ENCODE results near the gene VPS18. TPM values are rescaled to one million over a fixed set of nuclear protein-coding genes. Genes with fewer than 3 reads are reported as not detected.

Gene VPS18
- total and polyA plus RNA-seq, 4 donors: 3.4 to 15.3 (median 10.3) TPM

GRCh38 chr15:40854161-40854560 is 40.1 kb upstream of the VPS18 start:
- Histone ChIP-seq H3K9me3 (ENCODE audit: control insufficient read depth in 4 of 4, low read length in 3 of 4) (no peaks in the 10 kb centered on the region), H3K27ac (ENCODE audit: low read depth in 1 of 2, low read length in 2 of 2) (no peak overlapping the region), H3K27me3 (ENCODE audit: control insufficient read depth in 4 of 4, insufficient read depth in 4 of 4, low read length in 3 of 4) (no peaks in the 10 kb centered on the region), H3K4me1 (ENCODE audit: control insufficient read depth in 4 of 4, insufficient read depth in 4 of 4, low read length in 3 of 4) (peaks cover 0 to 6% (median under 1%) of the 10 kb centered on the region in 4 donors), H3K36me3 (ENCODE audit: control insufficient read depth in 4 of 4, insufficient read depth in 3 of 4, low read depth in 1 of 4, low read length in 3 of 4) (no peaks in the 10 kb centered on the region), H3K9ac (ENCODE audit: low read depth in 1 of 2, low read length in 2 of 2) (no peak overlapping the region), H3K4me3 (ENCODE audit: low read depth in 1 of 3, low read length in 3 of 3) (no peak overlapping the region)
- no peak for DNase-seq (ENCODE audit: low spot score)
- WGBS: 82% methylated on average over 10 of the region's 10 CpGs
- TF ChIP-seq JUND (IDR thresholded peaks at IDR 0.05): no peak
- TF ChIP-seq EGR1 (IDR thresholded peaks at IDR 0.05; ENCODE audit: low read depth in 2 of 2): no peak
- no peak for TF ChIP-seq HNF4G (IDR thresholded peaks at IDR 0.05)
- TF ChIP-seq ZBTB33 (IDR thresholded peaks at IDR 0.05): no peak
- no peak for TF ChIP-seq CTCF (IDR thresholded peaks at IDR 0.05; ENCODE audit: low read depth, low read length, missing input control)
- no peak for TF ChIP-seq REST (IDR thresholded peaks at IDR 0.05)
- TF ChIP-seq ATF3 (IDR thresholded peaks at IDR 0.05): no peak
- no peak for TF ChIP-seq TAF1 (conservative IDR thresholded peaks at IDR 0.05)
- no peak for TF ChIP-seq GABPA (IDR thresholded peaks at IDR 0.05 in 1 of 2, conservative IDR thresholded peaks at IDR 0.05 in 1 of 2)

- Histone ChIP-seq H3K4me3 (ENCODE audit: low read depth in 1 of 3, low read length in 3 of 3) (no peak overlapping the region), H3K27ac (ENCODE audit: low read depth in 1 of 2, low read length in 2 of 2) (no peak overlapping the region), H3K9ac (ENCODE audit: low read depth in 1 of 2, low read length in 2 of 2) (no peak overlapping the region), H3K9me3 (ENCODE audit: control insufficient read depth in 4 of 4, low read length in 3 of 4) (no peaks in the 10 kb centered on the region), H3K36me3 (ENCODE audit: control insufficient read depth in 4 of 4, insufficient read depth in 3 of 4, low read depth in 1 of 4, low read length in 3 of 4) (no peaks in the 10 kb centered on the region), H3K4me1 (ENCODE audit: control insufficient read depth in 4 of 4, insufficient read depth in 4 of 4, low read length in 3 of 4) (peaks cover 0 to 11% (median 3%) of the 10 kb centered on the region in 4 donors), H3K27me3 (ENCODE audit: control insufficient read depth in 4 of 4, insufficient read depth in 4 of 4, low read length in 3 of 4) (no peaks in the 10 kb centered on the region)
- 87% methylated on average over 13 of the region's 13 CpGs for WGBS
- no peak for DNase-seq (ENCODE audit: low spot score)
- TF ChIP-seq YY1 (IDR thresholded peaks at IDR 0.05) (no peak), ATF3 (IDR thresholded peaks at IDR 0.05) (no peak), HNF4G (IDR thresholded peaks at IDR 0.05) (no peak), MAX (IDR thresholded peaks at IDR 0.05) (no peak), EGR1 (IDR thresholded peaks at IDR 0.05; ENCODE audit: low read depth in 2 of 2) (no peak), REST (IDR thresholded peaks at IDR 0.05) (no peak), FOXA1 (IDR thresholded peaks at IDR 0.05) (no peak), RAD21 (IDR thresholded peaks at IDR 0.05) (no peak), RXRA (IDR thresholded peaks at IDR 0.05) (no peak), ZBTB33 (IDR thresholded peaks at IDR 0.05) (no peak)
Measured at GRCh38 chr15:40855706-40856234, 38.5 kb upstream of the VPS18 start.

Measured in liver (tissue), 9 donors.